ENCODE measurements around the gene NFIX.

Gene NFIX

DNA sequence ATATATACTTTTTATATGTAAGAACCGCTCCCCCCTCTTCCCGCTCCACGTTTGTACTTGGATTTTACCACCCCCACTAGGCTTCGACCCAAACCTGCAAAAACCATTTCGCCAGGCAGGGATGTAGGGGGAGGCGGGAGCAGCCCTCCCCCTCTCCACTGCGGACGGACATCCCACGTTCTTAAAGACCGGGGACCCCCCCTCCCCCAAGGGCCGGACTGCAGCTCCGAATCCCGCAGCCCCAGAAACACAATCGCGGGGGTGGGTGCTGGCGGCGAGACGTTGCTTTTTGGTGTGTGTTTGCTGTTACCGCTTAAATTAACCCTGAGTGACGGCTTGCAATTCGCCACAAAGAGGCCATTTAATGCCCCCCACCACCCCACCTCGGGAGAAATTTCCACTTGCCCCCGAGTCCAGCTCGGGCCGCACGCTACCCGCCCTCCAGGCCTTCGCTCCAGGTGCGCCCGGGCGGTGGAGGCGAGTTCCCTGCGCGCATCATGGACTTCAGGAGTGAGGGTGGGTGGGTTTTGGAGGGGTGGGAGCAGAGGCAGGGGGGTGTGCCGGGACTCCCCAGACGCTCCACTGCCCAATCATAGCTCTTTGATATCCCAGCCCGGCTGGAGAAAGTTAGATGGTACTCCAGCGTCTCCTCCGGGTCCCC is 15.8 kb downstream of the NFIX start:
- Histone ChIP-seq H3K79me2 (ENCODE audit: insufficient read depth, low read length) (no peaks in the 10 kb centered on the region), H3K9me3 (ENCODE audit: insufficient read depth, low read length, severe bottlenecking) (no peaks in the 10 kb centered on the region), H3K4me1 (ENCODE audit: insufficient read depth, low read length) (no peaks in the 10 kb centered on the region), H3K4me2 (ENCODE audit: insufficient read depth, low read length) (no peak overlapping the region), H3K9ac (ENCODE audit: low read depth, low read length) (no peak overlapping the region), H2AFZ (ENCODE audit: low read depth, low read length) (no peak overlapping the region), H3K27me3 (ENCODE audit: insufficient read depth, low read length, poor library complexity) (peaks cover 5% of the 10 kb centered on the region), H4K20me1 (ENCODE audit: insufficient read depth, low read length) (peaks cover 29% of the 10 kb centered on the region), H3K36me3 (ENCODE audit: insufficient read depth, low read length) (no peaks in the 10 kb centered on the region), H3K4me3 (ENCODE audit: low read depth in 1 of 2, low read length in 2 of 2) (no peak overlapping the region), H3K27ac (ENCODE audit: low read length) (no peak overlapping the region)
- TF ChIP-seq, protein P1, sequence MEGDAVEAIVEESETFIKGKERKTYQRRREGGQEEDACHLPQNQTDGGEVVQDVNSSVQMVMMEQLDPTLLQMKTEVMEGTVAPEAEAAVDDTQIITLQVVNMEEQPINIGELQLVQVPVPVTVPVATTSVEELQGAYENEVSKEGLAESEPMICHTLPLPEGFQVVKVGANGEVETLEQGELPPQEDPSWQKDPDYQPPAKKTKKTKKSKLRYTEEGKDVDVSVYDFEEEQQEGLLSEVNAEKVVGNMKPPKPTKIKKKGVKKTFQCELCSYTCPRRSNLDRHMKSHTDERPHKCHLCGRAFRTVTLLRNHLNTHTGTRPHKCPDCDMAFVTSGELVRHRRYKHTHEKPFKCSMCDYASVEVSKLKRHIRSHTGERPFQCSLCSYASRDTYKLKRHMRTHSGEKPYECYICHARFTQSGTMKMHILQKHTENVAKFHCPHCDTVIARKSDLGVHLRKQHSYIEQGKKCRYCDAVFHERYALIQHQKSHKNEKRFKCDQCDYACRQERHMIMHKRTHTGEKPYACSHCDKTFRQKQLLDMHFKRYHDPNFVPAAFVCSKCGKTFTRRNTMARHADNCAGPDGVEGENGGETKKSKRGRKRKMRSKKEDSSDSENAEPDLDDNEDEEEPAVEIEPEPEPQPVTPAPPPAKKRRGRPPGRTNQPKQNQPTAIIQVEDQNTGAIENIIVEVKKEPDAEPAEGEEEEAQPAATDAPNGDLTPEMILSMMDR (IDR thresholded peaks at IDR 0.05; ENCODE audit: borderline replicate concordance, extremely low read depth, low read length, poor library complexity, severe bottlenecking): no peak
- TF ChIP-seq EZH2 (IDR thresholded peaks at IDR 0.05; ENCODE audit: borderline replicate concordance, low read depth, low read length, severe bottlenecking): no peak
- no peak for DNase-seq
- no peak for ATAC-seq (ENCODE audit: insufficient read depth, low read depth)

DNA sequence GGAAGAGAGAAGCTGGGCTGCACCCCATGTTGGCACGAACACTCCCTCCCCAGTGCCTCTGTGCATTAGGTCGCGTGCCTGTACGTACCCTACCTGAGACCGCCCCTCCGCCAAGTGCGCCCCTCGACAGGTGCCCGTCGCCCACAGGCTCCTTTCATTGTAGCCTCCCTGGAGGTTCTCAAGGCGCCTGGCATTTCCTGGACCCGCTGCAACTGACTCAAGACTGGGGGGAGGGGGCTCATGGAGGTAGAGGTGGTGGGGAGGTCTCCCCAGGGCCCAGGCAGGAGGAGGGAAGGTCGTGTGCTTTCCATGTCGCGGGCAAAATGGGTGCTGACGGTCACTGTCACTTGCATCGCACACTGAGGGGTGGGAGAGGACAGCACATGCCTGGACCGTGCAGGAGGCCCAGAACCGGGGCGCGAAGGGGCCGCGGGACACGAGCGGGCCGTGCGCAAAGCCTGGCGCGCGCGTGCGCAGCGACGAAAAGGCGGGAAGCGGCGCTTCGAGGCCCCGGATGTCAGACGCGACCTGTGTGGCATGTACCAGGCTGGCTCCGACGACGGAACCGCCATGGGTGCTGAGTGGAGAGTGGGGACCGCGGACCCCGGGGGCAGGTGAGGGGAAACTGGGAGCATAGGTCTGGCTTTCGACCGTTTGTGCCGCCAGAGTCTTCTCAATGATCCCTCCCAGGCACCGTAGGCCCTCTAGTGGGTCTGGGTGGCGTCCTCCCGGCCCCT is 16.5 kb downstream of the NFIX start:
- DNase-seq: no peak
- no peaks in the 10 kb centered on the region for H3K4me1 ChIP-seq (ENCODE audit: insufficient read depth, low read length)
- no peak overlapping the region for H3K4me3 ChIP-seq (ENCODE audit: low read depth in 1 of 2, low read length in 2 of 2)
- no peaks in the 10 kb centered on the region for H3K79me2 ChIP-seq (ENCODE audit: insufficient read depth, low read length)
- no peak overlapping the region for H2AFZ ChIP-seq (ENCODE audit: low read depth, low read length)
- H3K9ac ChIP-seq (ENCODE audit: low read depth, low read length): no peak overlapping the region
- H3K27me3 ChIP-seq (ENCODE audit: insufficient read depth, low read length, poor library complexity): peaks cover 5% of the 10 kb centered on the region
- no peak overlapping the region for H3K27ac ChIP-seq (ENCODE audit: low read length)
- no peak overlapping the region for H3K4me2 ChIP-seq (ENCODE audit: insufficient read depth, low read length)
- no peak for ATAC-seq (ENCODE audit: insufficient read depth, low read depth)
- H4K20me1 ChIP-seq (ENCODE audit: insufficient read depth, low read length): peaks cover 29% of the 10 kb centered on the region
- no peaks in the 10 kb centered on the region for H3K36me3 ChIP-seq (ENCODE audit: insufficient read depth, low read length)
- H3K9me3 ChIP-seq (ENCODE audit: insufficient read depth, low read length, severe bottlenecking): no peaks in the 10 kb centered on the region
- TF ChIP-seq, protein P1 (IDR thresholded peaks at IDR 0.05; ENCODE audit: borderline replicate concordance, extremely low read depth, low read length, poor library complexity, severe bottlenecking): no peak
- no peak for TF ChIP-seq EZH2 (IDR thresholded peaks at IDR 0.05; ENCODE audit: borderline replicate concordance, low read depth, low read length, severe bottlenecking)

DNA sequence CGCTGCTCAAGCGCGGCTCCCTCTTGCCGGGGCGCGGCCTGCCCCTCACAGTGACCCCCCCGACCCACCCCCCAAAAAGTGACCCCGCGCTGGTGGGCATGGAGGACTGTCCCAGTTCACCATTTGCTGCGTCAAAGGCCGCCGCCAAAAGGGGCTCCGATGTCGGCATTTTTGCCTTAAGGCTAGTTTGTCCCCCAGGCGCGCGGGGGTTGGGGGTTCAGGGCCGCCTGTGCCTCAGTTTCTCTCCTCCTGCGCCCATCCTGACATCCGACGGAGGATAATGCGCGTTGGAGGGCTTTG is 17.1 kb downstream of the NFIX start:
- Histone ChIP-seq H4K20me1 (ENCODE audit: insufficient read depth, low read length) (peaks cover 29% of the 10 kb centered on the region), H2AFZ (ENCODE audit: low read depth, low read length) (no peak overlapping the region), H3K4me1 (ENCODE audit: insufficient read depth, low read length) (no peaks in the 10 kb centered on the region), H3K9me3 (ENCODE audit: insufficient read depth, low read length, severe bottlenecking) (no peaks in the 10 kb centered on the region), H3K4me3 (ENCODE audit: low read depth in 1 of 2, low read length in 2 of 2) (no peak overlapping the region), H3K36me3 (ENCODE audit: insufficient read depth, low read length) (no peaks in the 10 kb centered on the region), H3K27ac (ENCODE audit: low read length) (no peak overlapping the region), H3K79me2 (ENCODE audit: insufficient read depth, low read length) (no peaks in the 10 kb centered on the region), H3K9ac (ENCODE audit: low read depth, low read length) (no peak overlapping the region), H3K27me3 (ENCODE audit: insufficient read depth, low read length, poor library complexity) (peaks cover 5% of the 10 kb centered on the region), H3K4me2 (ENCODE audit: insufficient read depth, low read length) (no peak overlapping the region)
- no peak for TF ChIP-seq EZH2 (IDR thresholded peaks at IDR 0.05; ENCODE audit: borderline replicate concordance, low read depth, low read length, severe bottlenecking)
- TF ChIP-seq, protein P1 (IDR thresholded peaks at IDR 0.05; ENCODE audit: borderline replicate concordance, extremely low read depth, low read length, poor library complexity, severe bottlenecking): no peak
- DNase-seq: no peak
- ATAC-seq (ENCODE audit: insufficient read depth, low read depth): no peak
